GM18526 (cell line): ENCODE data around the gene ZRANB1.

Experiments
- POLR2A ChIP-seq: IDR thresholded peaks from 3 replicates; pipeline ENCODE4 v1.6.1; 2011; ENCODE audit not compliant: insufficient read length; ENCODE audit errors: extremely low read depth

The ZRANB1 gene

DNA sequence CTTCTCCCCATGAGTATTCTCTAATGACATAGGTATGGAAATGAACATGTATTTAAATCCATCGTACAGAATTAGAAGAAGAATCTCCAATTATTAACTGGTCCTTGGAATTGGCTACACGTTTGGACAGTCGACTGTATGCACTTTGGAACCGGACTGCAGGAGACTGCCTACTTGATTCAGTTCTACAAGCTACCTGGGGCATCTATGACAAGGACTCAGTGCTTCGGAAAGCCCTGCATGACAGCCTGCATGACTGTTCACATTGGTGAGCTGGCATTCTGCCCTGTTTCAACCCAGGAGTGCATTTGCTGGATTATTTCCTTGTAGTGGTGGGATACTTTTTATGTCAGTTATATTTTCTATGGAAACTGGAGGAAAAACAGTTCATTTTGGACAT, 32.2 kb downstream of the ZRANB1 start:
- TF ChIP-seq POLR2A: no peak

DNA sequence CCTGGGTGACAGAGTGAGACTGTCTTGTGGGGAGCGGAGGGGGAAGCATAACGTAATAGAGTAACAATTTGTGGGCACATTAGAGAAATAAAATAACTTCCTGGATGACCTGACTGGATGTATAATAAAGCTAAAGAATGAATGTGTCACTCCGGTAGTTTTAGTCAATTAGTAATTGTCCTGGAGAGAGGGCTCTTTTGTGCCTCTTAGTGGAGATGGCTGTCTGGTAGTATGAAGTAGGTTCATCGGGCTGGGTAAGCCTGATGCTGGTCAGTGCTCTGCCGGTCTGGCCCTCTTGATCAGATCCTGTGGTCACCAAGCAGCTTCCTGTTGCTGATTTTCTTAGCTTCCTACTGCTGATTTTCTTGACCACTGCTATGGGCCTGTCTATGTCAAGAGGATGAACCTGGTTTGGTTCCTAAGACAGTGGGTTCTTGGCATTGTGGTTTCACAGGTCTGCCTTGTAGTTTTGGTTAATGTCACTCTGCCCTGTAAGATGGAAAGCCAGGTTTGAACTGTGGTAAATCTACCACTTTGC, 34.1 kb downstream of the ZRANB1 start:
- no peak for TF ChIP-seq POLR2A

DNA sequence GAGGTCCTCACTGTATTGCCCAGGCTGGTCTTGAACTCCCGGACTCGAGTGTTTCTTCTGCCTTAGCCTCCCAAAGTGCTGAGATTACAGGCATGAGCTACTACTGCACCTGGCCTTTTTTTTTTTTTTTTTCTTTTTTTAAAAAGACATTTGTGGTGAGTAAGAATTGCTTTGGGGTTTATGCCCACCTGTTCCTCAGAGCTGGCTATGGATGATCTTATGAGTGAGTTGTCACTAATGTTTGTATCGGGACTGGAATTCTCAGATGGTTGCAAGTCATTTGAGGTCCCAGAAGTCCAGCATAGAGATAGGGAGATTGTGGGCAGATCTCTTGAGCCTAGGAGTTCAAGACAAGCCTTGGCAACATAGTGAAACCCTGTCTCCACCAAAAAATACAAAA, 35.2 kb downstream of the ZRANB1 start:
- no peak for TF ChIP-seq POLR2A

- no peak for TF ChIP-seq POLR2A
Measured at GRCh38 chr10:124977648-124978375, 35.9 kb downstream of the ZRANB1 start.

DNA sequence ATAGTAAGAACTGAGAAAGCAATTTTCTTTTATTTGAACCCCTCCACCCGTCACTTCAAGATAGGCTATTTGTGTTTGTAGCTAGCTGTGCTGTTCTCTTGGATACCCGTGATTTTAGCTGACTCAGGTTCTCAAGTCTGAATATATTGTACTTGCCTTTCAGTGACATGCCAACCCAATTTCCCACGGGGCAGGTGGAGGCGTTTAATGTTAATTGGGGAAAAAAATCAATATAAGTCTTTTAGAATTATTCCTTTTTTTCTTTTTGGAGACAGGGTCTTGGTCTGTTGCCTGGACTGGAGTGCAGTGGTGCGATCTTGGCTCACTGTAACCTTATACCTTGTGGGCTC, 36.4 kb downstream of the ZRANB1 start:
- no peak for TF ChIP-seq POLR2A

DNA sequence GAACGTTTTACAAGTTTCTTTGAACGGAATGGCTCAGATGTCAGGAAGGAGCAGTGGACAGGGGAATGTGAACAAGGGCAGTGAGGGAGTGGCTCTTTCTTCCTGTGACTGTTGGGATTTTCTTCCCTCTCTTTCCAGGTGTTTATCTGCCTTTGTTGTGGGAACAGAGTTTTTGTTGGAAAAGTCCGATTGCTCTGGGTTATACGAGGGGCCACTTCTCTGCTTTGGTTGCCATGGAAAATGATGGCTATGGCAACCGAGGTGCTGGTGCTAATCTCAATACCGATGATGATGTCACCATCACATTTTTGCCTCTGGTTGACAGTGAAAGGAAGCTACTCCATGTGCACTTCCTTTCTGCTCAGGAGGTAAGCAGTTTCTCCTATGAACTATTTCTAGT, 41.4 kb downstream of the ZRANB1 start:
- TF ChIP-seq POLR2A: no peak

DNA sequence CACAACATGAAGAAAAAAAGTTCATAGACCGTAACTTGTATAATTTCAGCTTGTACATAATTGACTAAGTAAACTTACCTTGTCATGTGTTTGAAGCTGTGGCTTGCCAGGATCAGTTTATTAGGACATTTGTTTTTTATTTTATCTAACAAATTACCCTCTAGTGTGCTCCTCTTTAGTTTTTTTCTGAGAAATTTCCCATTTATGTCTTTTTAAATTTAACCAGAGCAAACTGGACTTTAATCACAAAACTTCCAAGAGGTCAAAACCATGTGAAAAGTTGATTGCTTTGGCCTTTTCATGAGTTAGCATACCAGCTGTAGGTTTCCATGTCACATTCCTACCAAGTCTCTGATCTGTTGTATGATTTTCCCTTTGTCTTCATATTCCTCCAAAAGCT, 42.5 kb downstream of the ZRANB1 start:
- TF ChIP-seq POLR2A: no peak

GRCh38 chr10:124985162-124985561, 43.2 kb downstream of the ZRANB1 start:
- no peak for TF ChIP-seq POLR2A

GRCh38 chr10:124987788-124988187, 45.9 kb downstream of the ZRANB1 start:
- no peak for TF ChIP-seq POLR2A

GRCh38 chr10:124989526-124989925, 47.6 kb downstream of the ZRANB1 start:
- no peak for TF ChIP-seq POLR2A

DNA sequence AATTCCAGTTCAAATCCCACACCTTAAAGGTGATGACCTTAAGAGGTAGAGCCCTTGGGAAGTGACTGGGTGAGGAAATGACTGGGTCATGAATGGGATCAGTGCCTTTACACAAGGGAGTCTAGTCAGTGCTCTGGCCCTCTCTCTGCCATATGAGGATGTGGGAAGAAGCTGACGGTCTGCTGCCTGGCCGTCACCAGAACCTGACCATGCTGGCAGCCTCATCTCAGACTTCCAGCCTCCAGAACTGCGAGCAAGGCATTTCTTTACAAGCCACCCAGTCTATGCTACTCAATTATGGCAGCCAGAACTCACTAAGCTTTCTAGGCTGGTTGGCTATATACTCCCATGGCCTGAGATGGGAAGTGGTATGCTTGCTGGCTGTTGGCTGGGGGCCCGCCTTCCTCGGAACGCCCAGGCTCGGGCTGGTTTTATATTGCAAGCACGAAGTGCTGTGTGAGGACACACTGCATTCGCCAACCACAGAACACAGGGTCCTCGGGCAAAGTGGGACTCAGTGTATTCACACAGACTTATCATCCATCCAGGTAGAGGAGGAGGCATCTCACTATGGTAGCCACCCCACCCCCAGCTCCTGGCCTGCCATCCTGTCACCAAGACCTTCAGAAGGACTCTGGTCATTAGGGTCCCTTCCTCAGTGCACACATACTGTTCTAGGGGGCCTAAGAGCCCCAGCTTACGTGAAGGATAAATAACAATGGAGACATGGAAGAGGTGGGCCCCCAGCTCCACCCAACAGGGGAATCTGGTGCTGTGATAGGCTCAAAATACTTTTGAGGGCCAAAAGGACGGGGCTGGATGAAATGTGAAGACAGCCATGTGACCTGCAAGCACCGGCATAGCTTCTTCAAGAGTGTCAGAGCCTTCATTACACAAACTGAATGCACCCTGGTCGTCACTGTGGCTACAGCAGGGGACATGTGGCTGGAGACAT, 49.0 kb downstream of the ZRANB1 start:
- no peak for TF ChIP-seq POLR2A

GRCh38 chr10:124991835-124992234, 49.9 kb downstream of the ZRANB1 start:
- TF ChIP-seq POLR2A: no peak

DNA sequence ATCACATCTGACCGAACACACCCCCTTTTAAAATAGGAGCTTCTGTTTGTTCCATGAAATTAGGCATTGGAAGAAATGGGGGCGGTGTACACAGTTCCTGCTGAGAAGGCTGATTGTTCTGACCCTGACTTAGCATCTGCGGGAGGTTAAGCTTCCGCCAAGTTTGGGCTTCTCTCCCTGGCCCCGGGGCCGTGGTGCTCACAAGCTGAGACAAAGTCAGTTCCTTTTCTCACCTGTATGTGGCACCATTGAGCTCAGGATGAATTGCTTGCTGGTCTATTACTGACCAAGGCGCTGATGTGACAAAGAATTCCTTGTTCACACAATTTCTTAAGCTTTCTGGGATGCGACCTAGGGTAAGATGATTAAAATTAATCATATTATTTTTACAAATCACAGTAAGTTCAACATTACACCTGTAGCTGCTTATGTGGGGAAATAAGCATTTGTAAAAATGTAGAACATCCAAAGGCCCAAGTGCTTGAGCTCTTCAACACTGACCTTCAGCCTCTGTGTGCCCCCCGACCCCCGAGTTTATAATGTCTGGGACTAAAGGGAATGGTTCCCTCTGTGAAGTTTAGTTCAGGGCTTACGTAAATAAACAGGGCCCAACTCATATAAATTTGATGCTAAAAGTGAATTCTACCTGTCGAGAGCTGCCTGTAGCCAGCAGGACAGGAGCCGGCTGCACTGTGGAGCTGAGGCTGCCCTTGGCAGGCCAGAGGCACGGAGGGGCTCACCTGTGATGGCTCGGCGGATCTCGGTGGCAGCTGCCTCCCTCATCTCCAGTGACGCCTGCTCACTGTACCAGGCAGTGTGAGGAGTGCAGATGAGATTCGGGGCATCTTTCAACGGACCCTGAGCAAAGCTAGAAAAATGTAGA, 50.8 kb downstream of the ZRANB1 start:
- no peak for TF ChIP-seq POLR2A

DNA sequence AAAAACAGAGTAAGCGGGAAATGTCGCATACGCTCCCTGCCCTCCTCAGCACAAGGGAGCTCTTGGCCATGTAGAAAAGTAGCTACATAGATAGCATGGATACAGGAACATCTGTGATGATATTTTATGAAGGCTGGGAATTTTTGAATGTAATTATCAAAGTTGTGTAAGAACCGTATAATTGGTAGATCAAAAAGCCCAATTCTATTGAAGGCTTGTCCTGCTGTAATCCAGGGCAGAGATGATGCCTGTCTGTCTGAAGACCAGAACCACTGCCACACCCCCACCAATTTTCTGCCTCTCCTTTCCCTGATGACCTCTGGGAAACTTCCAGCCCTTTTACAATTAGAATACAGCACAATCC, 51.4 kb downstream of the ZRANB1 start:
- no peak for TF ChIP-seq POLR2A
